Sigmoid colon (tissue), 7 donors: Measurements from ENCODE around the gene PDE6G. TPM values are rescaled to one million over a fixed set of nuclear protein-coding genes. Genes with fewer than 3 reads are reported as not detected.

Experiments
- DNase-seq: peaks from one replicate; pipeline ENCODE4 v3.0.0-alpha.2; 2019
- H3K27ac ChIP-seq, 4 donors: fragments of 200-600 bp; sonication (generic); one replicate each; pipeline ENCODE4 v1.5.1; 2016 to 2019; ENCODE audit warnings: mild to moderate bottlenecking in 1 of 4
- H3K27me3 ChIP-seq, 3 donors: fragments of 200-600 bp; sonication (generic); one replicate each; pipeline ENCODE4 v1.5.1; 2019; ENCODE audit warnings: mild to moderate bottlenecking in 1 of 3
- H3K36me3 ChIP-seq, 4 donors: fragments of 200-600 bp; sonication (generic); one replicate each; pipeline ENCODE4 v1.5.1; 2016 to 2019
- H3K4me1 ChIP-seq, 4 donors: fragments of 200-600 bp; sonication (generic); one replicate each; pipeline ENCODE4 v1.5.1; 2017 to 2019
- H3K4me3 ChIP-seq, 4 donors: fragments of 200-600 bp; sonication (generic); one replicate each; pipeline ENCODE4 v1.5.1; 2017 to 2019; ENCODE audit warnings: mild to moderate bottlenecking in 2 of 4, moderate library complexity in 1 of 4
- H3K9me3 ChIP-seq, 4 donors: fragments of 200-600 bp in 3 of 4; sonication (generic) in 3 of 4; one replicate each; pipeline versions ENCODE4 v1.5.1 to v1.6.1; 2013 to 2019
- EP300 ChIP-seq, 4 donors: sonication (generic); formaldehyde crosslinking; IDR thresholded peaks; one replicate each; pipeline ENCODE4 v1.6.1; 2017; ENCODE audit warnings: antibody characterized with exemption in 4 of 4
- POLR2A ChIP-seq, 2 donors: fragments of 450-650 bp; IDR thresholded peaks; one replicate each; pipeline ENCODE4 v1.6.1; 2016; ENCODE audit warnings: antibody characterized with exemption in 2 of 2, mild to moderate bottlenecking in 2 of 2, moderate library complexity in 2 of 2
- POLR2AphosphoS5 ChIP-seq, 4 donors: sonication (generic); formaldehyde crosslinking; IDR thresholded peaks; one replicate each; pipeline ENCODE4 v1.6.1; 2017; ENCODE audit warnings: antibody characterized with exemption in 4 of 4
- WGBS, 2 donors: extraction: QIAGEN DNeasy Blood & Tissue Kit; methylation state at CpG; one replicate each; pipeline ENCODE4 v1.1.7; 2013; 5-methylcytosine and 5-hydroxymethylcytosine counted together
- intact Hi-C: fragments of 100-400 bp; cut with DNase I; formaldehyde crosslinking; loops from one replicate; pipeline ENCODE4 v1.15.1; 2023
- polyA plus RNA-seq, 3 donors: library from polyadenylated mRNA; stranded (reverse); fragments of 200-250 nt; gene quantifications; one replicate each; pipeline ENCODE4 v1.2.3, GENCODE V29; 2013
- total RNA-seq, 4 donors: library from RNA; depleted of rRNA; stranded (reverse); fragments of >200 nt; gene quantifications; one replicate each; pipeline ENCODE4 v1.1.0, GENCODE V29; 2016
- TF ChIP-seq, protein P1 (sequence below), 4 experiments: fragments of 450-650 bp in 3 of 4; fragments of 200-600 bp in 1 of 4; IDR thresholded peaks; one replicate each; pipeline ENCODE4 v1.5.1; 2016 to 2019; ENCODE audit warnings: antibody characterized with exemption in 4 of 4, mild to moderate bottlenecking in 3 of 4, moderate library complexity in 2 of 4
- donor health status: healthy with polysubstance abuse.
- donor health status: Bipolar disorder and iron deficiency.
- donor health status: healthy.

PDE6G gene
- total and polyA plus RNA-seq, 7 donors: 2.3 to 4.4 (median 3.7) TPM; not detected in 4

GRCh38 chr17:81609541-81610311 lies 46.6 kb downstream of the PDE6G start:
- TF ChIP-seq EP300 (IDR thresholded peaks at IDR 0.05): no peak
- Histone ChIP-seq H3K4me3 (no peak overlapping the region), H3K36me3 (peaks cover under 1 to 84% (median 37%) of the 10 kb centered on the region in 4 donors), H3K27ac (no peak overlapping the region), H3K27me3 (no peaks in the 10 kb centered on the region), H3K4me1 (peaks cover 0 to 19% (median 13%) of the 10 kb centered on the region in 4 donors), H3K9me3 (no peaks in the 10 kb centered on the region)
- DNase-seq: no peak
- WGBS, 2 donors: 93 to 94% methylated on average over 19 of the region's 19 CpGs
- intact Hi-C loops: loop anchor here (10.0 kb wide), 1 partner anchor 465 kb away; no protein-coding TSS in a partner anchor

- intact Hi-C loops: loop anchor here (10.0 kb wide), 1 partner anchor 464 kb away; no protein-coding TSS in a partner anchor
- peaks cover 10 to 89% (median 46%) of the 10 kb centered on the region in 4 donors for H3K36me3 ChIP-seq
- no peaks in the 10 kb centered on the region for H3K9me3 ChIP-seq
- peaks cover 0 to 8% (median 4%) of the 10 kb centered on the region in 4 donors for H3K4me1 ChIP-seq
- WGBS, 2 donors: 94 to 95% methylated on average over 13 of the region's 13 CpGs
- no peak for DNase-seq
- TF ChIP-seq POLR2AphosphoS5 (IDR thresholded peaks at IDR 0.05): no peak
- TF ChIP-seq POLR2A (IDR thresholded peaks at IDR 0.05): no peak
- TF ChIP-seq, protein P1, sequence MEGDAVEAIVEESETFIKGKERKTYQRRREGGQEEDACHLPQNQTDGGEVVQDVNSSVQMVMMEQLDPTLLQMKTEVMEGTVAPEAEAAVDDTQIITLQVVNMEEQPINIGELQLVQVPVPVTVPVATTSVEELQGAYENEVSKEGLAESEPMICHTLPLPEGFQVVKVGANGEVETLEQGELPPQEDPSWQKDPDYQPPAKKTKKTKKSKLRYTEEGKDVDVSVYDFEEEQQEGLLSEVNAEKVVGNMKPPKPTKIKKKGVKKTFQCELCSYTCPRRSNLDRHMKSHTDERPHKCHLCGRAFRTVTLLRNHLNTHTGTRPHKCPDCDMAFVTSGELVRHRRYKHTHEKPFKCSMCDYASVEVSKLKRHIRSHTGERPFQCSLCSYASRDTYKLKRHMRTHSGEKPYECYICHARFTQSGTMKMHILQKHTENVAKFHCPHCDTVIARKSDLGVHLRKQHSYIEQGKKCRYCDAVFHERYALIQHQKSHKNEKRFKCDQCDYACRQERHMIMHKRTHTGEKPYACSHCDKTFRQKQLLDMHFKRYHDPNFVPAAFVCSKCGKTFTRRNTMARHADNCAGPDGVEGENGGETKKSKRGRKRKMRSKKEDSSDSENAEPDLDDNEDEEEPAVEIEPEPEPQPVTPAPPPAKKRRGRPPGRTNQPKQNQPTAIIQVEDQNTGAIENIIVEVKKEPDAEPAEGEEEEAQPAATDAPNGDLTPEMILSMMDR (IDR thresholded peaks at IDR 0.05): no peak
- TF ChIP-seq EP300 (IDR thresholded peaks at IDR 0.05): no peak
- no peaks in the 10 kb centered on the region for H3K27me3 ChIP-seq
- H3K4me3 ChIP-seq: no peak overlapping the region
- no peak overlapping the region for H3K27ac ChIP-seq
Observed at GRCh38 chr17:81608605-81609004, 47.7 kb downstream of the PDE6G start.

DNA sequence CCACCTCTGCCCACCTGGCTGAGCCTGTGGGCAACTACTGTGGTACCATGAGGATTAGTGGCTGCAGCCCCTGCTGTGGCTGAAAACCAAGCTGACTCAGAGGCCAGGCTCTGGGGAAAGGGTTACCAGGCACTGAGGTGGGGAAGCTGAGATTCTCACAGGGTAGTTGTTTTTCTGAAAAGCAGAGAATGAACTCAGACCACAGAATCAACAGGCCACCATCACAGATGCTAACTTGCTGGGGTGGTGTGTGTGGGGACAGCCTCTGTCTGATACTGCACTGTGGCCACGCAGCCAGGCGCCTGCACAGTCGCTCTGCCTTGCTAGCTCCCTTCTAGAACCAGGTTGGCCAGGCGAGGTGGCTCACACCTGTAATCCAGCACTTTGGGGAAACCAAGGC lies 48.3 kb downstream of the PDE6G start:
- peaks cover 0 to 8% (median 3%) of the 10 kb centered on the region in 4 donors for H3K4me1 ChIP-seq
- no peaks in the 10 kb centered on the region for H3K9me3 ChIP-seq
- intact Hi-C loops: loop anchor here (10.0 kb wide), 1 partner anchor 463 kb away; no protein-coding TSS in a partner anchor
- WGBS, 2 donors: 94 to 98% methylated on average over 4 of the region's 4 CpGs
- TF ChIP-seq, protein P1 (IDR thresholded peaks at IDR 0.05): no peak
- no peak for TF ChIP-seq POLR2A (IDR thresholded peaks at IDR 0.05)
- TF ChIP-seq EP300 (IDR thresholded peaks at IDR 0.05): no peak
- TF ChIP-seq POLR2AphosphoS5 (IDR thresholded peaks at IDR 0.05): no peak
- no peak overlapping the region for H3K27ac ChIP-seq
- DNase-seq: no peak
- no peak overlapping the region for H3K4me3 ChIP-seq
- no peaks in the 10 kb centered on the region for H3K27me3 ChIP-seq
- peaks cover 10 to 89% (median 47%) of the 10 kb centered on the region in 4 donors for H3K36me3 ChIP-seq

- TF ChIP-seq, protein P1 (IDR thresholded peaks at IDR 0.05): no peak
- TF ChIP-seq POLR2A (IDR thresholded peaks at IDR 0.05): no peak
- no peak for TF ChIP-seq POLR2AphosphoS5 (IDR thresholded peaks at IDR 0.05)
- TF ChIP-seq EP300 (IDR thresholded peaks at IDR 0.05): no peak
- 79 to 83% methylated on average over 6 of the region's 6 CpGs for WGBS, 2 donors
- Histone ChIP-seq H3K36me3 (peaks cover 10 to 90% (median 49%) of the 10 kb centered on the region in 4 donors), H3K9me3 (no peaks in the 10 kb centered on the region), H3K27ac (no peak overlapping the region), H3K4me1 (peaks cover 0 to 6% (median 3%) of the 10 kb centered on the region in 4 donors), H3K4me3 (no peak overlapping the region), H3K27me3 (no peaks in the 10 kb centered on the region)
- intact Hi-C loops: loop anchor here (10.0 kb wide), 1 partner anchor 463 kb away; no protein-coding TSS in a partner anchor
- DNase-seq: no peak
Observed at GRCh38 chr17:81607431-81607830, 48.9 kb downstream of the PDE6G start.

- Histone ChIP-seq H3K36me3 (peaks cover 10 to 74% (median 42%) of the 10 kb centered on the region in 4 donors), H3K27ac (no peak overlapping the region), H3K27me3 (no peaks in the 10 kb centered on the region), H3K4me3 (no peak overlapping the region), H3K4me1 (peaks cover 0 to 24% (median 21%) of the 10 kb centered on the region in 4 donors), H3K9me3 (no peaks in the 10 kb centered on the region)
- no peak for DNase-seq
- intact Hi-C loops: loop anchor here (5.0 to 10.0 kb wide), 3 partner anchors 37 to 459 kb away; partner anchors contain the start of gene FAAP100
- 91 to 92% methylated on average over 11 of the region's 11 CpGs for WGBS, 2 donors
- TF ChIP-seq EP300 (IDR thresholded peaks at IDR 0.05) (no peak), POLR2A (IDR thresholded peaks at IDR 0.05) (no peak), POLR2AphosphoS5 (IDR thresholded peaks at IDR 0.05) (no peak)
- TF ChIP-seq, protein P1 (IDR thresholded peaks at IDR 0.05): no peak
Observed at GRCh38 chr17:81603846-81604610, 52.3 kb downstream of the PDE6G start.
